HepG2 (cell line): ENCODE measurements around the gene C1RL. TPM values are rescaled to one million over a fixed set of nuclear protein-coding genes. Genes with fewer than 3 reads are reported as not detected.
A peak's percentile ranks its signal among the peaks of the same experiment; 100 is the strongest.

Experiments
- EP300 ChIP-seq, 3 experiments: sonication (generic) in 1 of 3; formaldehyde crosslinking in 1 of 3; IDR thresholded peaks; 2 replicates each; pipeline versions ENCODE4 v1.5.1 to v1.6.1; 2011 to 2020; ENCODE audit warnings: low read depth in 2 of 3, low read length in 2 of 3, borderline replicate concordance in 1 of 3, improper control_type of control experiment in 1 of 3, mild to moderate bottlenecking in 1 of 3, missing genetic modification reagents in 1 of 3, moderate library complexity in 1 of 3
- HMG20A ChIP-seq: IDR thresholded peaks from 2 replicates; pipeline ENCODE4 v1.6.1; 2016; ENCODE audit warnings: borderline replicate concordance
- HNF4A ChIP-seq: sonication (generic); formaldehyde crosslinking; IDR thresholded peaks from 2 replicates; pipeline ENCODE4 v1.4.0; 2020; ENCODE audit warnings: missing genetic modification reagents
- HOMEZ ChIP-seq: IDR thresholded peaks from 2 replicates; pipeline ENCODE4 v1.6.1; 2016; ENCODE audit warnings: low read depth
- HOXA9 ChIP-seq: sonication (generic); formaldehyde crosslinking; IDR thresholded peaks from 2 replicates; pipeline ENCODE4 v1.8.1; 2022; ENCODE audit warnings: missing genetic modification reagents, mild to moderate bottlenecking, moderate library complexity, borderline replicate concordance
- LBX2 ChIP-seq: sonication (generic); formaldehyde crosslinking; IDR thresholded peaks from 2 replicates; pipeline ENCODE4 v1.5.0; 2020; ENCODE audit warnings: missing genetic modification reagents, mild to moderate bottlenecking, borderline replicate concordance
- LCORL ChIP-seq, 2 experiments: fragments of 450-650 bp in 1 of 2; sonication (generic) in 1 of 2; formaldehyde crosslinking in 1 of 2; IDR thresholded peaks; 2 replicates each; pipeline versions ENCODE4 v1.5.0 to v1.6.1; 2017 to 2020; ENCODE audit warnings: antibody characterized with exemption in 1 of 2, missing genetic modification reagents in 1 of 2
- LRRFIP1 ChIP-seq: sonication (generic); formaldehyde crosslinking; conservative IDR thresholded peaks from 2 replicates; pipeline ENCODE4 v1.4.0; 2020; ENCODE audit warnings: missing genetic modification reagents
- MYC ChIP-seq: sonication (generic); formaldehyde crosslinking; IDR thresholded peaks from 2 replicates; pipeline ENCODE4 v1.9.0; 2021; ENCODE audit warnings: missing genetic modification reagents, borderline replicate concordance
- NCOR1 ChIP-seq: fragments of 200-600 bp; sonication (generic); IDR thresholded peaks from 2 replicates; pipeline ENCODE4 v1.7.0; 2017; ENCODE audit warnings: antibody characterized with exemption, low read length, borderline replicate concordance
- PHB2 ChIP-seq: fragments of 450-650 bp; IDR thresholded peaks from 2 replicates; pipeline ENCODE4 v1.6.1; 2018; ENCODE audit not compliant: partially characterized antibody
- RXRB ChIP-seq: IDR thresholded peaks from 2 replicates; pipeline ENCODE4 v1.6.1; 2016; ENCODE audit warnings: borderline replicate concordance, missing genetic modification reagents, missing compliant biosample characterization
- SAP130 ChIP-seq: IDR thresholded peaks from 2 replicates; pipeline ENCODE4 v1.6.1; 2016; ENCODE audit warnings: low read depth
- SRSF4 ChIP-seq: fragments of 200-400 bp; formaldehyde crosslinking; IDR thresholded peaks from one replicate; pipeline ENCODE4 v1.6.1; 2018; ENCODE audit warnings: mild to moderate bottlenecking, low read depth, low read length, moderate library complexity; ENCODE audit not compliant: poor library complexity, severe bottlenecking
- THAP8 ChIP-seq: sonication (generic); formaldehyde crosslinking; IDR thresholded peaks from 2 replicates; pipeline ENCODE4 v1.5.1; 2020; ENCODE audit warnings: missing genetic modification reagents, mild to moderate bottlenecking, borderline replicate concordance
- ZGPAT ChIP-seq: IDR thresholded peaks from 2 replicates; pipeline ENCODE4 v1.6.1; 2016; ENCODE audit warnings: mild to moderate bottlenecking
- ZMYM2 ChIP-seq: sonication (generic); formaldehyde crosslinking; IDR thresholded peaks from 2 replicates; pipeline ENCODE4 v1.8.0; 2022; ENCODE audit warnings: mild to moderate bottlenecking, missing genetic modification reagents
- ZNF33A ChIP-seq: sonication (generic); formaldehyde crosslinking; IDR thresholded peaks from 2 replicates; pipeline ENCODE4 v1.5.1; 2020; ENCODE audit warnings: missing genetic modification reagents, mild to moderate bottlenecking, moderate library complexity, borderline replicate concordance
- ZNF747 ChIP-seq: sonication (generic); formaldehyde crosslinking; IDR thresholded peaks from 2 replicates; pipeline ENCODE4 v1.8.1; 2023; ENCODE audit warnings: missing genetic modification reagents, mild to moderate bottlenecking, borderline replicate concordance
- ZNF775 ChIP-seq: sonication (generic); formaldehyde crosslinking; IDR thresholded peaks from 2 replicates; pipeline ENCODE4 v1.4.0; 2020; ENCODE audit warnings: missing genetic modification reagents, mild to moderate bottlenecking, moderate library complexity, borderline replicate concordance
- polyA plus RNA-seq, 8 experiments: library from polyadenylated mRNA; depleted of rRNA in 3 of 8; stranded (reverse) in 7 of 8; unstranded in 1 of 8; fragments of >200 nt; fragmentation: Illumina TruSeq in 4 of 8; extraction: Trizol in 4 of 8; gene quantifications; 2 replicates each; pipeline versions ENCODE4 v1.2.1 to v1.2.3, GENCODE V29; 2011 to 2016; ENCODE audit warnings: low read depth in 4 of 8, missing spikeins in 1 of 8, mixed read lengths in 1 of 8; ENCODE audit not compliant: insufficient read depth in 1 of 8
- total RNA-seq, 5 experiments: library from RNA; depleted of rRNA; stranded (reverse); fragments of >200 nt; fragmentation: Illumina TruSeq; extraction: Trizol; gene quantifications; 2 replicates each; pipeline ENCODE4 v1.2.3, GENCODE V29; 2016; ENCODE audit warnings: low read depth in 1 of 5

C1RL gene
- total and polyA plus RNA-seq, 2 of the 13 experiments (the other 11 are each of a cell fraction or from before 2014, with no cell fraction given): 28.9 to 53.1 TPM

- TF ChIP-seq EP300 (IDR thresholded peaks at IDR 0.05; ENCODE audit: low read depth in 2 of 2, low read length in 2 of 2) (peak in 1 of 2 experiments; percentile 50; a peak in 1 of 4 replicates), EP300 (CRISPR knock-in tag; IDR thresholded peaks at IDR 0.05; ENCODE audit: borderline replicate concordance) (no peak), HMG20A (CRISPR knock-in tag) (peak; percentile 34; the same call in 1 of the 2 replicates), ZGPAT (0 out of 2 replicates have a peak, but pooled peaks have one; percentile 25), LCORL (IDR thresholded peaks at IDR 0.05) (no peak), LCORL (CRISPR knock-in tag; IDR thresholded peaks at IDR 0.05) (peak; percentile 82), SAP130 (CRISPR knock-in tag) (0 out of 2 replicates have a peak, but pooled peaks have one; percentile 38), LRRFIP1 (CRISPR knock-in tag) (no peak), ZNF747 (CRISPR knock-in tag) (no peak), PHB2 (no peak), RXRB (CRISPR knock-in tag) (peak; percentile 55), LBX2 (CRISPR knock-in tag) (no peak), THAP8 (CRISPR knock-in tag) (no peak), HOXA9 (CRISPR knock-in tag) (no peak), MYC (CRISPR knock-in tag) (no peak), ZNF775 (CRISPR knock-in tag) (no peak), HNF4A (CRISPR knock-in tag) (peak; percentile 85), HOMEZ (CRISPR knock-in tag) (peak; percentile 29; the same call in 1 of the 2 replicates), NCOR1 (peak; percentile 68), SRSF4 (no peak), ZNF33A (CRISPR knock-in tag) (no peak), ZMYM2 (CRISPR knock-in tag) (0 out of 2 replicates have a peak, but pooled peaks have one; percentile 51)
These were observed 37.0 kb downstream of the C1RL start (continued) for GRCh38 chr12:7072035-7072434.
